ENCODE measurements around the gene ANO4. TPM values are rescaled to one million over a fixed set of nuclear protein-coding genes. Genes with fewer than 3 reads are reported as not detected.

ANO4 gene
- total RNA-seq, result 0.32 TPM
- long read RNA-seq, result 0 reads

GRCh38 chr12:100794441-100795173 is at the start of gene ANO4:
Gene ANO4 (plus strand): TSS chr12:100794776. CDS start chr12:100901786, 107,010 bp downstream.
- no peak for ATAC-seq
- no peak for DNase-seq
- intact Hi-C loops (cut with micrococcal nuclease), result no loop called here

GRCh38 chr12:100745378-100746071 is 49.1 kb upstream of the ANO4 start:
- intact Hi-C loops (cut with micrococcal nuclease), result loop anchor here (10.0 kb wide), 1 partner anchor 511 kb away; no protein-coding TSS in a partner anchor
- ATAC-seq, result no peak

GRCh38 chr12:100752841-100753240 is 41.7 kb upstream of the ANO4 start:
- no peak for ATAC-seq
- DNase-seq, result no peak
- intact Hi-C loops (cut with micrococcal nuclease), result no loop called here

More at GRCh38 chr12:100745378-100746071, 49.1 kb upstream of the ANO4 start:
- DNase-seq, result no peak

GRCh38 chr12:100753837-100754236 is 40.7 kb upstream of the ANO4 start:
- no peak for ATAC-seq
- no peak for DNase-seq
- intact Hi-C loops (cut with micrococcal nuclease), result no loop called here

- intact Hi-C loops (cut with micrococcal nuclease), result no loop called here
- ATAC-seq (no peak), DNase-seq (no peak)
These were observed 39.4 kb upstream of the ANO4 start for GRCh38 chr12:100755186-100755585.

- DNase-seq, result no peak
- intact Hi-C loops (cut with micrococcal nuclease), result no loop called here
- ATAC-seq, result no peak
These were observed 36.5 kb upstream of the ANO4 start for GRCh38 chr12:100758083-100758482.

- ATAC-seq (no peak), DNase-seq (no peak)
- intact Hi-C loops (cut with micrococcal nuclease), result no loop called here
These were observed 27.2 kb upstream of the ANO4 start for GRCh38 chr12:100767371-100767770.

- intact Hi-C loops (cut with micrococcal nuclease), result no loop called here
- DNase-seq, result no peak
- ATAC-seq, result no peak
These were observed 26.6 kb upstream of the ANO4 start for GRCh38 chr12:100767950-100768349.

GRCh38 chr12:100778967-100779590 is 15.5 kb upstream of the ANO4 start:
- intact Hi-C loops (cut with micrococcal nuclease), result no loop called here
- no peak for ATAC-seq
- no peak for DNase-seq

- intact Hi-C loops (cut with micrococcal nuclease), result no loop called here
- ATAC-seq (no peak), DNase-seq (no peak)
These were observed 5.4 kb upstream of the ANO4 start for GRCh38 chr12:100789146-100789545.

GRCh38 chr12:100789975-100790374 is 4.6 kb upstream of the ANO4 start:
- DNase-seq, result no peak

GRCh38 chr12:100790552-100790951 is 4.0 kb upstream of the ANO4 start:
- intact Hi-C loops (cut with micrococcal nuclease), result no loop called here
- ATAC-seq, result no peak
- no peak for DNase-seq

More at GRCh38 chr12:100789975-100790374, 4.6 kb upstream of the ANO4 start:
- no peak for ATAC-seq
- intact Hi-C loops (cut with micrococcal nuclease), result no loop called here

GRCh38 chr12:100793182-100793581 is 1.4 kb upstream of the ANO4 start:
- ATAC-seq, result no peak
- no peak for DNase-seq
- intact Hi-C loops (cut with micrococcal nuclease), result no loop called here

GRCh38 chr12:100795174-100795799 is 711 bp downstream of the ANO4 start:
- intact Hi-C loops (cut with micrococcal nuclease), result no loop called here
- no peak for DNase-seq
- no peak for ATAC-seq

- ATAC-seq (no peak), DNase-seq (no peak)
- intact Hi-C loops (cut with micrococcal nuclease), result no loop called here
These were observed 1.2 kb downstream of the ANO4 start for GRCh38 chr12:100795800-100796179.

GRCh38 chr12:100796621-100797020 is 2.0 kb downstream of the ANO4 start:
- no peak for DNase-seq
- intact Hi-C loops (cut with micrococcal nuclease), result no loop called here
- ATAC-seq, result no peak

- intact Hi-C loops (cut with micrococcal nuclease), result no loop called here
- DNase-seq (no peak), ATAC-seq (no peak)
These were observed 2.7 kb downstream of the ANO4 start for GRCh38 chr12:100797246-100797645.

GRCh38 chr12:100797786-100798185 is 3.2 kb downstream of the ANO4 start:
- DNase-seq (no peak), ATAC-seq (no peak)
- intact Hi-C loops (cut with micrococcal nuclease), result no loop called here

GRCh38 chr12:100798286-100799160 is 3.9 kb downstream of the ANO4 start:
- DNase-seq (no peak), ATAC-seq (no peak)
- intact Hi-C loops (cut with micrococcal nuclease), result no loop called here

All from left ventricle myocardium superior (tissue), 1 donor.